ENCODE measurements around the gene SYNDIG1.

SYNDIG1 gene

DNA sequence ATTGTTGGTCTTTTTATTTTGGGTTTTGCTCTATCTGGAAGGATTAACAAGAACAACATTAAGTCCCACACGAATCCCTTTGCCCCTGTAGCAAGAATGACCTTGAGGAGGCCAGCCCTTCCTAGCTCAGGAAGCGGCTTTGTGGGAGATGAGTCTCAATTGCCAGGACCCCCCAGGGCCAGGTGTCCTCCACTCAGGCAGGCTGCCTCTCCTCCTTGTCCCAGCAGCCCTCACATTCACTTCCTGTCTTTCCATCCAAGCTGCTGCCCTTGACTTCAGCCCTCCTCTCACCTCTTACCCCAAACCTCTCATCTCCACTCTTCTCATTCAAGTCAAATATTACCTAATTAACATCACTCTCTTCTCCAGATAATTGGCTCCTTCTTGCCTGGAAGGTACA is 22.6 kb upstream of the SYNDIG1 start:
- no peak for DNase-seq (ENCODE audit: extremely low read depth, low read depth)
- TF ChIP-seq CTCF (IDR thresholded peaks at IDR 0.05; ENCODE audit: low read depth, low read length): no peak

DNA sequence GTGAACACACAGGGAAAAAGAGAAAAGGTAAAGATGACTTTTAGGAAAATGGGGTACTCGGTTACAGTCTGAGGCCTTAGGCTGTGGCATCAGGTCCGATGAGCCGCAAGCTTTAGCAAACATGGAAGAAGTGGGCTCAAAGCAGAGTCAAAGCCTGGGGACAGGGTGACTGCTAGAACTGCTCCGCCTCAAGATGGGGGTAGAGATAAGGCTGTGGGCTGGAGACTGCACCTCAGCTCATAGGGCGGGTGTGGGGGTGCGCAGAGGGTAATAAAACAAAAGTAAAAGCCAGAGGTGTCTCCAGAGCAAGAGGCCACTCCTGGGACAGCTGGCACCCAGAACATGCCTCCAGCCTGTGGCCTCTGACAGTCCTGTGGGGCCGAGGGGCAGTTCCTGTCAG is 21.3 kb upstream of the SYNDIG1 start:
- TF ChIP-seq CTCF (IDR thresholded peaks at IDR 0.05; ENCODE audit: low read depth, low read length): no peak
- no peak for DNase-seq (ENCODE audit: extremely low read depth, low read depth)

GRCh38 chr20:24449026-24449720 is 20.3 kb upstream of the SYNDIG1 start:
- DNase-seq (ENCODE audit: extremely low read depth, low read depth): no peak
- TF ChIP-seq CTCF (IDR thresholded peaks at IDR 0.05; ENCODE audit: low read depth, low read length): no peak

DNA sequence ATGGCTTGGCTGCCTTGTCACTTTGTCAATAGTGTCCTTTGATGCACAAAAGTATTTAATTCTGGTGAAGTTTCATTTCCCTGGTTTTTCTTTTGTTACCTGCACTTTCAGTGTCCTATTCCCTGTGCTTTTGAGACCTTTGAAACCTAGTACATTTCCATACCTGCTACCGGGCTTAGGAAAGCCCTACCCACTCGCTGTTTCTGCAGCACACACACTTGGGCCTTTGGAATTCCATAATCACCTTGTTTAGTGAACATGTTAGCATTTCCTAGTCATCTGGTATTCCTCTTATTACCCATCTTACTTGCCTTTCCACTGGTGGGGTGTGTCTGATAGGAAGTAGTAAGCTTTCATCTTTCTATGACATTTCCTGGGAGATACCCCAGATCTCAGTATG is 19.3 kb upstream of the SYNDIG1 start:
- no peak for DNase-seq (ENCODE audit: extremely low read depth, low read depth)
- TF ChIP-seq CTCF (IDR thresholded peaks at IDR 0.05; ENCODE audit: low read depth, low read length): no peak

DNA sequence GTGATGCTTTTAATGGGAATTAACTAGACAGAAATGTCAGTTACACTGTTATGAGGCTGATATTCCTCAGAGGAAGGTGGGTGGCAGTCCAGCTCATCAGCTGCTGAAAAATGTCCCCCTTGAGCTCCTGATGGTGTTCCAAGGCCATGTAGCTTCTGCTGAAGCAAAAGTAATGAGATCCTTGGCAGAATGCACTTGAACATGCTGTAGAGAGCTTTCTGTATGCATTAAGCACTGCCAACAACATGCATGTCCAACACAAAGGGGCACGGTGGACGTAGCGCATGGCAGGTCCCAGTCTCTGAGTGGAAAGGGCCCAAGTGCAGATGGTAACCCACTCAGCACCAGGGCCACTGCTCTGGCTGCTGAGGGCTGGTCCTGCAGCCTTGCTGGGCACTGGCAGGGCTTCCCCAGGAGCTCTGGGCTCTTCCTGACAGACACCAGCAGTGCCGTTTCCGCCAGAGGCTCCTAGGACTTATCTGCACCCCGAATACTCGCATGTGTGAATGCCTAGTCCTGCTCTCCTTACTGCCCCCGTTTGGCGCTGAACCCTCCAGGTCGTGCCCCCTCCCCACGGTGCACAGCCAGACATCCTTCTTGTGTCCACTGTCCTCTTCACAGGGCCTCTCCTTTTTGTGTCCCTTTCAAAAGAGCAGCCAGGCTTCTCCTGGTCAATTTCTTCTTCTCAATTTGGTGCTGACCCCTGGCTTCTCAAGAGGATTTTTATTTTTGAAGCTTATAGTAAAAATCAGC is 18.6 kb upstream of the SYNDIG1 start:
- TF ChIP-seq CTCF (IDR thresholded peaks at IDR 0.05; ENCODE audit: low read depth, low read length): no peak
- no peak for DNase-seq (ENCODE audit: extremely low read depth, low read depth)

DNA sequence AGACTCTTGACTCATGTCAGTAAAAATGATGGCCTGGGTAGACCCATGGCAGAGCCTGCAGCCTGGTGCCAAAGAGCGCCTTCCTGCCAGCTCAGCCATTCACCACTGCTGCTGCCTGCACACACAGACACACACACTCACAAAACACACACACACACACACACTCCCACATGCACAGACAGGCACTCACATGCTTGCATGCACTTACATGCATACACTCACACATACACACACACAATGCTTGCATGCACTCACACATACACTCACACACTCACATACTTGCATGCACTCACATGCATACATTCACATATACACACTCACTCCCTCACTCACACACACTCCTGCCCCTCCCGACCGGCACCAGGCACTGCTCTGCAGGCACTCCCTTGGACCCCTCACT is 18.0 kb upstream of the SYNDIG1 start:
- DNase-seq (ENCODE audit: extremely low read depth, low read depth): no peak
- TF ChIP-seq CTCF (IDR thresholded peaks at IDR 0.05; ENCODE audit: low read depth, low read length): no peak

GRCh38 chr20:24452016-24452415 is 17.4 kb upstream of the SYNDIG1 start:
- no peak for DNase-seq (ENCODE audit: extremely low read depth, low read depth)
- no peak for TF ChIP-seq CTCF (IDR thresholded peaks at IDR 0.05; ENCODE audit: low read depth, low read length)
